Germinal center (tissue), 1 donor: ENCODE measurements around the gene IL1RN.
A peak's percentile ranks its signal among the peaks of the same experiment; 100 is the strongest.

Source experiments
- DNase-seq: peaks from one replicate; pipeline ENCODE4 v3.0.0; 2012; ENCODE audit warnings: mixed read lengths, low spot score

IL1RN gene

DNA sequence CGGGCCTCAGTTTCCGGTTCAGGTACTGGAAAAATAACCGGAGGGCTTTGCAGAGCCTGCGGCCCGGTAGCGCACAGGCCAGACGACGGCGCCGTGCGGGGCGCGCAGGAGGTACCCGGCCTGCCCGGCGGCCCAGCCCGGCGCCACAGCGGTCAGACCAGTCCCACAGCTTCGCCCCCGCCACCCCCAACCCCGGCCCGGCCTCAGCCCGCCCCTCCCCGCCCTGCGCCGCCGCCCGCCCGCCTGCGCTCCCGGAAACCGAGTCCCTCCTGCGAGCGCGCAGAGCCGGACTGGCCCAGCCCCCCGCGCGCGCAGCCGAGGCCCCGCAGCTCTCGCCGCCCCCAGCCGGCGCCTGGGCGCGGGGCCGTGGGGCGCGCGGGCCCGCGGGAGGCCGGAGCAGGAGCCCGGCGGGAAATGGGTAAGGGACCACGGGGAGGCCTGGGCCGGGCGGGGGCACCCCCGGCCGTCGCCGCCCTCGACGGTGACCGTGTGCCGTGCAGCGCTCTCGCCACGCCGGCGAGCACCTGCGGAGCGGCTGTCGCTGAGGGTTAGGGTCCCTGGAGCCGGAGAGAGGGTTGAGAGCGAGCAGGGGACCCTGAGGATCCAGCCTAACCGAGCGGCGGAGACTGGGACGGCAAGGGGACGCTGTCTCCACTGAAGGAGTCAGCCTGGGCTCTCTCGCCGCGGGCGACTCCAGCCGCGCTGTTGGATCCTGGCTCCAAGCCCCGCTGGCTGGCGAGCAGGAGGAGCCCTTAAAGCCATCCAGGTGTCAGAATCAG, 29.9 kb downstream of the IL1RN start:
- peak; percentile 57 for DNase-seq

DNA sequence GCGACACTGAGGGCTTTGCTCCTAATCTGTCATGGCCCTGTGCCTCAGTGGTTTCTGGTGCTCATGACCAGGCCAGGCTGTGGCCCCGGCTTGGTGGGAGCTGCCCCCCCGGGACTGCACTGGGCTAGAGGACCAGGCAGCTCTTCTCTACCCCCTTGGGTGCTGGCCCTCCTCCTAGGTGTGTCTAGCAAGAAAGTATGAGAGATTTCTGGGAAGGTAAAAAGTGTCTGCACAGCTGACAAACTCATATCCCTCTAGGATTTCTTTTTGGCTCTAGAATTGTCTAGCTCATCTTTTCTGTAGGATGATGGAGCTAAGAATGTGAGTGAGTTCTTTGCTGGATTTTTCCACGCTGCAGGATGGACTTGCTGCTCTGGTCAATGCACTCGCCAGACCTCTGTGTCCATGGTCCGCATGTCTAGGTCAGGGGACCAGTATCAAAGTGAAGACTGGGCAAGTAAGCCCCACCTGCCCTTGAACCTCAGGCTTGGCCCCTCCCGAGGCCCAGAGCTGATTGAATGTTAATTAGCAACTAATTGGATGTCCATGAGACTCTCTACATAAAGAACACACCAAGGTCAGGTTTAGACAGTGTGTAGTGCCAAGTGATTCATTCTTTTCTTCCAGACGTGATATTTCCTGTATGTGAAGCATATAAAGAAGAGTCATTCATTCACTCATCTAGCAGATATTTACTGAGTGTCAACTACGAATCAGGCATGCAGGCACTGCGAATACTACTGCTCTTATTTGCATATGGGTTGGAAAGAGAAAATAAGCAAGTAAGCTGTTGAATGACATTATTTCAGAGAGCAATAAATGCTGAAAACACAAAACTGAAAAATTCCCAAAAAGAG, 30.7 kb downstream of the IL1RN start:
- DNase-seq, result no peak

DNA sequence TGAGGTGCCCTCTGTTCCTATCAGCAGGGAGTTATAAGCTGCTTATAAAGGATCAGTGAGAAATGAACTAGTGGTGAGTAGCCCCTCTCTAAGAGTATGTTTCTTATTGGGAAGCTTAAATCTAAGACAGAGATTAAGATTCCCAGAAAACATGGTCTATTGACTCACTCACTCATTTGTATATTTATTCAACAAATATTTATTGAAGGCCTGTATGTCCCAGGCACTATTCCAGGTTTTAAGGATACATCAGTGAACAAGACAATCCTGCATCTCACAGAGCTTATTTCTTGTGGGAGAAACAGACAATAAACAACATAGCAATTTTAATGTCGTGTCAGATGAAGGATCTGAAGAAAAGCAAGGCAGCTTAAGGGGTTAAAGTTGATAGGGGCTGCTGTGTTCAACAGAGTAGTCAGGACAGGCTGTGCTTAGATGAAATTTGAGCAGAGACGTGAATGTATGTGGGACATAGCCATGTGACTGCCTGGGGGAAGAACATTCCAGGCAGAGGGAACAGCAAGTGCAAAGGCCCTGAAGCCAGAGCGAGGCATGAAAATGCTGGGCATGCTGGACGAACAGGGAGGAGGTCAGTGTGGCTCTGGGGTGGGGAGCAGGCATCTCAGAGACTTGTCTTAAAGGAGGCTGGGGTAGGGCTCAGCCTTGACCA, 31.6 kb downstream of the IL1RN start:
- no peak for DNase-seq

DNA sequence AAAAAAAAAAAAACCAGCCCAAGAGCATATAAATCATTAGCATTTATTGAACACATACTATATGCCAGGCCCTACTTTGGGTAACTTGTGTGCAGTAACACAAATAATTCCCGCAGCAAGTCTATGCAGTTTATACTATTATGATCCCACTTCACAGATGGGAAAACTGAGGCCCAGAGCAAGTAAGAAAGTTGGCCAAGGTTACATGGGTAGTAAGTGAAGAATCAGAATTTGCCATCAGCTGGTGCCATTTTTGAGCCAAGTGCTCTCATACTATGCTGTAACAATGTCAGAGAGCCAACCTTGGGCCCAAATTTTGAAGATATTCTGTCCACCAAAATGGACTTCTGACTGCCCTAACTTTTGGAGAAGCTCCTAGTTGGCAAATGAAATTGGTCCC, 32.9 kb downstream of the IL1RN start:
- no peak for DNase-seq

DNA sequence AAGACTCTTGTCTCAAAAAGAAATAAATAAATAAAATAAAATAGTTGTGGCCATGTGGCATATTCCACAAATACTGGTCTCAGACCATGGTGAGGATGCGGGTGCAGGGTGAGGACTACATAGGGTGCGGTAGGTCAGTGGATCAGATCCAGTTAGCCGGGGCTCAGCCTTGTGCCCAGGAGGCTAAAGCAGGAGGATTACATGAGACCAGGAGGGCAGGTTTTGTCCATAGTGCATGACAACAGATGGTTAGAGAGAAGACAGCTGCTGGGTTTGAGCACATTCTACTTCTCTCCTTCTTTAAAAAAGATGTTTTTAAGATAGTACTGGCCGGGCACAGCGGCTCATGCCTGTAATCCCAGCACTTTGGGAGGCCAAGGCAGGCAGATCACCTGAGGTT, 33.6 kb downstream of the IL1RN start:
- no peak for DNase-seq

DNA sequence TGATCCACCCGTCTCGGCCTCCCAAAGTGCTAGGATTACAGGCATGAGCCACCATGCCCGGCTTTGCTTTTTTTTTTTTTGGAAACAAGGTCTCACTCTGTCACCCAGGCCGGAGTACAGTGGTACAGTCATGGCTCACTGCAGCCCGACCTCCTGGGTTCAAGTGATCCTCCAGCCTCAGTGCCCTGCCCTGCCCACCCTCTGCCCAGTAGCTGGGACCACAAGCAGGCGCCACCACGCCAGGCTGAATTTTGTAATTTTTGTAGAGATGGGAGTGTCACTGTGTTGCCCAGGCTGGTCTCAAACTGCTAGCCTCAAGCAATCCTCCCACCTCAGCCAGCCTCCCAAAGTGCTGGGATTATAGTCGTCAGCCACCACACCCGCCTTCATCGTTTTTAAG, 34.8 kb downstream of the IL1RN start:
- no peak for DNase-seq

DNA sequence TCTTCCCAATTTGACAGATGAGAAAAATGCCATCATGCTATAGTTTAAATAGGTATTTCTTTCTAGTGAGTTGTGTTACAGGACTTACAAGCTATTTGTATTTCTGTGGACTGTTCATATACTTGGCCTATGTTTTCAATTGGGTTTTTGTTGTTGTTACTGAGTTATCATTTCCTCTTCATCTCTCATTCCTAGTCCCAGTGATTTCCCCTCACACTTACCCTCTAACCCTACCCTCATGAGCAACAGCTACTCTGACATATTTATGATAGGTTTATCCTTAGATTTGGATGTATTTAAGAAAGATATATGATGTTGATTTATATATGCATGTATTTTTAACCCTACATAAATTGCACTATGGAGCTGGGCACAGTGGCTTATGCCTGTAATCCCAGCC, 35.5 kb downstream of the IL1RN start:
- DNase-seq, result no peak

DNA sequence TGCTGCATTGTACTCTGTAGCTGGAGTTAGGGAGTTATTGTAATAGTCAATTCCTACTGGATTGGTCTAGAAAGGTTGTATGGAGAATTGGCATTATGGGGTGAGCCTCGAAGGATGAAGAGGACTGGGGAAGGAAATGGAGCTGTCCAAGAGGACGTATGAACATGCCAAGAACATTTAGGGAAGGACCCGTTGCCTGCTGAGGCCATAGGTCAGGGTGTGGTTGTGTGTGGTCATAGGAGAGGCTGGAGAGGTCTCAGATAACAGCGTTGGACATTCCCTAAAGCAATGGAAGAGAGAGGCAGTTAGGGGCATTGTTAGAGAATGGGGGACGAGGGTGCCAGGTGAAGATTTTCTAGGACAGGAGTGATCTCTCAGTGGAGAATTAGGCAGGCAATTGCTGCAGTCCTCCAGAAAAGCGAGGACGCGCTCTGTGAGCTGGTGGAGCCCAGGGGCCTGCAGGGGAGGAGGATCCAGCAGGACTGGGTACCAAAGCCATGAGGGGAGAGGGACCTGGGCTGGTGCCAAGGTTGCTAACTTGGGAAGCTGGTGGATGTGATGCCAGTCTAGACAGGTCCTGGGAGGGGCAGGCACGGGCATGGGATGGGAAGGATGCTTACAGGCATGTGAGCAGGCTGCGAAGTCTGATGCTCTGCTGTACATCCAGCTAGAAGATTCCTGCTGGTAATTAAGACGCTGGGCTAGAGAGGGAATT, 37.0 kb downstream of the IL1RN start:
- DNase-seq, result no peak

DNA sequence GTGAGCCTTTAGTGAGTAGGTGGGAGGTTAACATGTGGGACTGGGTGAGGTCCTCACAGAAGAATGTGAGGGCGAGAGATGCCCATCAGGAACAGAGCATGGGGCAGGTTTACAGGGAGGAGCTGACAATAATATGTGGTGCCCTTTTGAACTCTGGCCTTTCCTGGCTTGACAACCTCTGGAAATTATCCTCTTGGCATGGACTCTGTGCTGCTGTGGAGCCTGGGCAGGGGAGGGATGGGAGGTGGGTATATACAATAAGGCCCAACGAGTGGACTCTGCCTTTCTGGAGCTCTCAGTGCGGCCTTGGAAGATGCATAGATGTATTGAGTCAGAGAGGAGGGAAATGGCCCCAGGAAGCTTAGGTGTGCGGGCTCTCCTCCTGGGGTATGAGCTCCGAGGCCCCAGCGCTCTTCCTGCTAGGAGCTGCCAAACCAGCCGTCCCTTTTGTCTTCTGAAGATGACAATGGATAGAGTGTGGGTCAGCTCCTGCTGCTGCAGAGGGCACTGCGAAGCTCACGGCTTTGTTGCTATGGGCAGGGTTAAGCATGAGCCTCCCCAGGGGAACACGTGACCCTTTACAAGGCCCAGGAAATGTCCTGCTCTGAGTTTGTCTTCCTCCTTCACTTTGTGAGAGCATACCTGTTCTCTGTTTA, 37.7 kb downstream of the IL1RN start:
- no peak for DNase-seq

DNA sequence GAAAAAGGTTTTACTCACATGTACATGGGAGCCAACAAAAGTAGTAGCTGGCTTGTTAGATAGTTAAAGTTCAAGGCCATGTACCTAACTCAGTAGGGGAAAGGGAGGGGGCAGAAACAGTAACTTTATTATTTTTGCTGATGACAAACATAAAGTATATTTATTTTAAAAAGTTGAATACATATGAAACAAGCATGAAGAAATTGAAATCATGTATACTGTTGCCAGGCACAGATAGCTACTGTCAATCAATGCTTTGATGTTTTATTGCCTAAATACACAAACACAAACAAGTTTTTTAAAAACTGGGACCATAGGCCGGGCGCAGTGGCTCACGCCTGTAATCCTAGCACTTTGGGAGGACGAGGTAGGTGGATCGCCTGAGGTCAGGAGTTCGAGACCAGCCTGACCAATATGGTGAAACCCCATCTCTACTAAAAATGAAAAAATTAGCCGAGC, 38.8 kb downstream of the IL1RN start:
- no peak for DNase-seq

DNA sequence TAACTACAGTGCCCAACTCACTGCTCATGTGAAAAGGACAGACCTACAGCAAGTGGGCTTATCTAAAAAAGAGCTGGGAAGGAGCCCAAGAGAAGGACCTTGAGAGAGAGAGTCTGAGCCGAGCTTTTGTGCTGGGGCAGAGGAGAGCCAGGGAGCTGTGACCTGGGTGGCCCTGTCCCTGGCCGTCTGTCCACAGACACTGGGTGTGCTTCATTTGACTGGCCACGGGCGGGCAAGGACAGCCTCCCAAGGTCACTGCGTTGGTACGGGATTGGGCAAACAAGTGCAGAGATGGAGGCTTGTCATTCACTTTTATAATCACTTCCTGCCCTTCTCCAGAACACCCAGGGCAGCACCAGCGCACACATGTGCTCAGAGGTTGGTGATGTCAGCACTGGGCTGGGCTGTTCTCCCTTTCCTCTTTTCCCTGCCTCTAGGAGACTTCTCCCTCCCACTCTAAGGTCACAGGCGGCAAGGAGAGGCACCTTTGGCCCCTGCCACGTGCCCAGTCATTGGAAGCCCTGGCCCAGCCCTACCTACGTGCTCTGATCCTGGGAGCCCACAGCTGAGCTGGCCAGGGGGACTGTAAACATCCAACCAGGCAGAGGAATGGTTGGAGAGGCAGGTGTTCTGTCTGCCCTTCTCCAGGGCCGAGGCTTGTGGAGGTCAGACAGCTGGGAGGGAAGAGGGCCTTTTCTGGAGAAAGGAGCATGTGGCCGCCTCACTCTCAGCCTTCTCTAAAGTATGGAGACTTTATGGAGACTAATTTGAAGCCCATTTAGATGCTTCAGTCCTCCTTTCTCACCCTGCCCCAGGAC, 39.9 kb downstream of the IL1RN start:
- DNase-seq, result no peak

DNA sequence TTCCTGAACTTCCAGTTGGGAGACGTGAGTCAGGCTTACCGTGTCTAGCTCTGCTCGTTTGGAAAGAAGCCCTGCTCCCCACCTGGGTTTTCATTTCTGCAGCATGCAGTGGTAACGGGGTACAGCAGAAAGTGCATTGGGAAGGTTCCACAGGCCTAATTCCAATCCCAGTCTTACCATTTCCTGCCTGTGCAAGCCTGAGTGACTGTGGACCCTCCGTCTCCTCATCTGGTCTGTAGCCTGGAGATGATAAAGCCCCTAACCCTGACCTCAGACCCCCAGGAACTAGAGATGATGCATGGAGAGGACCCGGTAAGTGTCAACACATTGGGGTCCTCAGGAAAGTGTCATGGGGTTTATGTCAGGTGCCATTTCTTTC, 40.6 kb downstream of the IL1RN start:
- DNase-seq, result no peak

DNA sequence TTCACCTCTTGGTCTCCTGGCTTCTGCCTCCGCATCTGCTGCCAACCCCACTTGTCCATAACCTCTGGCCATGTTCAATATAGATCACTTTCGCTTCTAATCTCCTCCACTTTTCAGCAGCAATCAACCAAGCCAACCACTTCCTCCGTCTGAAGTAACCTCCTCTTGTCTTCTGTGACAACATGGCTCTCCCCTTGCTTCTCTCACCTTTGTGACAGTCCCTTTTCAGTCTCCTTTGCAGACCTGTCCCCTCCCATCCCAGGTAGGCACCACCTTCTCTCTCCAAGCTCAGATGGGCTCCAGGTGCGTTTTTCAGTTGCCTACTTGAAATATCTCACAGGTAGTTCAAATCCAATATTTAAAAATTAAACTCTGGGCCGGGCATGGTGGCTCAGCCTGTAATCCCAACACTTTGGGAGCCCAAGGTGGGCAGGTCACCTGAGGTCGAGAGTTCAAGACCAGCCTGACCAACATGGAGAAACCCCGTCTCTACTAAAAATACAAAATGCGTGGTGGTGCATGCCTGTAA, 41.7 kb downstream of the IL1RN start:
- no peak for DNase-seq

DNA sequence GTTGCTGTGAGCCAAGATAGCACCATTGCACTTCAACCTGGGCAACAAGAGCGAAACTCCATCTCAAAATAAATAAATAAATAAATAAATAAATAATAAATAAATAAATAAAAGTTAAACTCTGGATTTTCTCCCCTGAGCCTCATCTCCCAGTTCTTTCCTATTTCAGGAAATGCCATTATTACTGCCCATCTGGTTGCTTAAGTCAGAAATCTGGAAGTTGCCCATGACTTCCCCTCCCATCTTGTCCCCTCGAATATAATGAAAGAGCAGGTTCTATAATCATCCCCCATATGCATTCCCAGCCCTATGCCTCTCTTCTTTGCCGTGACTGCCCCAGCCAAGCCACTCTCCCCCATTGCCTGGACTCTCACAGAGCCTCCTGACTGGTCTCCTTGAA, 42.2 kb downstream of the IL1RN start:
- no peak for DNase-seq

DNA sequence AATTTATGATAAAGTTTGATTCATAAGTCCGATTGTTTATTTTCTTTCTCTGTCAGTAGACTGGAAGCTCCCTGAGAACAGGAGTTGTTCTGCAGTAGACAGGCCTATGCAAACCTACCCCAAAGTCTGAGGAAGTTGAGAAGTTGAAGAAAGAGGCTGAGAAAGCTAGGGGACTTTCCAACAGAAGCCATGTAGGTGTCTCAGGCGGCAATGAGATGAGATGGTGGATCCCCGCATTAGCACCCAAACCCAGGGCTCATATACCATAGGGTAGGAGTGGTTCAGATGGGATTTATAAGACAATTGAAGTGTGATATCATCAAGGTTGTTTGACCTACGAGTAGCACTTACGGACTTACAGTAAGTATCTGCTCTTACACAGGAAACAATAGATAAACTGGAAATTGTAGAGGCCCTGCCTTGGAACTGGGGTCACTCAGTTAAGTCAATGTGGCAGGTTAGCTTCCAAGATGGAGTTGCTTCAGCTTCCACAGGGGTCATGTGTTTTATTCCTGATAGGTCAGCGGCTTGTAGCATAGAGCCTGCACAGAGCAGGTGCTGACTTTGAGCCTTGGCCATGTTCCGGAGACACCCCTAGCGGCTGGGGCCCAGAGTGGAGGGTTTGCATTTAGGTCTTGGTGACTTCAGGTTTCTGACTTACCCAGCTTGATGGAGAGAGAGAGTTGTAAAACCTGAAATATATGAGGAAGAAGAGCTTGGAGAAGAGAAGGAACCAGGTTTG, 44.1 kb downstream of the IL1RN start:
- DNase-seq, result no peak

DNA sequence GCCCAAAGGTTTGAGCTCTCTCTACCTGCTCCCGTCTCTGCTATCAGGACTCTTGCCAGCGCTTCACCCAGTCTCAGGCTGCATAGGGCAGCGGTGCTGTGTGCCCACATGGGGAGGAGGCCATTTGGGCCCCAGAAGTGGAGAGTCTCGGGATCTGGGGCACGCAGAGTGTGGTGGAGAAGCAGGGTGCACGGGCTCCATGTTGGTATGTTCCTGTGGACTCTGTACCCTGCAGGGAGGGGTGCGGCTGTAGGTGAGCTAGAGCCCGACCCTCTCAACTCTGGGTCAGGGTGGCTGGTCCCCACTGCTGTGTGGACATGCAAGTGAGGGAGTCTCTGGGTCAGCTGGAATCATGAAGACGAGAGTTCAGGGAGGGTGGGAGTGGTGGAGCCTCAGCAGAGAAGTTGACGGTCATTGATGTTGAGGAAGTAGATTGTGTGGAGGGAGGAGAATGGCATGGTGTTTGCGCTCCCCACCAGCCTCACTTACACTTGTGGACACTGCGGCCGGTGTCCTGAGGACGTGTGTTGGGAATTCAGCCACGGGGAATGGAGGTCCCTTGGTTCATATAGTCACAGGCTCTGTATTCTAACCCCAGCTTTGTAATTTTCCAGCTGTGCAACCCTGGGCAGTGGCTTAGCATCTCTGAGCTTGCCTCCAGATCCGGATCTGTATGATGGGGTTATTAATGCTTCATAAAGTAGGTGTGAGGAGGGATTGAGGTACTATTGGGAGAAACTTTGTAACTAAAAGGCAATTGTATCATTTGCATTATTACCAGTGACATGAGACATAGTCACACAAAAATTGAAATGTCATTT, 45.5 kb downstream of the IL1RN start:
- DNase-seq, result no peak

DNA sequence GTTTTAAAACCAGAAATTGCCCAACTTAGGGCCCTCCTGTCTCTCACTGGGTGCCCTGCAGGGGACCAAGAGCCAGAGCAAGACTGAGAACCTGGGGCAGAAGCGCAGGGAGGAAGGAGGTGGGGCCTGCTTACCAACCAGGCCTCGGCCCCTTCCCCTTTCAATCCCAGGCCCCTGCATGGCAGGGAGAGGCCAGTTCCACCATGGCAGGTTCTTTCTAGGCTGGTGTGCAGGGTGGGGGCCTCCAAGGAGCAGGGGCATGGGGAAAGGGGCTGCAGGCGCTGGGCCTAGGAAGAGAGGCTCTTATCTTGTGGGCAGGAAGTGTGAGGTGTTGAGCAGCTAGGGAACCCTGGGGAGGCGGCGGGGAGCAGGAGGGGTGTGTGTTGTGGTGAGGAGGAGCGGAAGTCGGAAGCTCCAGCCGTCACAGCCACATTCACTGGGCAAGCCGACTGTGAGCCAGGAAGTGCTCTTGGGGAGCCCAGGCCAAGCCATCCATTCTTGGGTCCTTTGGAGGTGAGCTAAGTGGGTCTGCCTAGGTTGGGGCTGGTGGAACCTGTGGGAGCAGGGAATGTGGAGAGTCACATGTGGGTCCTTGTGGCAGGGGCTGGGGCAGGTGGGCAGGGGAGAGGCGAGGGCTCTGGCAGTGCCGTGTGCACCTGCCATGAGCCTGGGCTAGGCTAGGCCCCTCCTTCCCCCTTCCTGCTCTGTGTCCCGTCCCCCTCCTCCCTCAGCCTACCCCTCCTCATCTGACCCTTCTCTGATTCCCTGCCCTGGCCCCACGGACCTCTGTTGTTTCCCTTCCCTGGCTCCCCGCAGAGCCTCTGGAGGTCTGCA, 46.4 kb downstream of the IL1RN start, which contains the start of gene PSD4:
TSS of gene PSD4 (plus strand) at position 430 of the 834 bp plus-strand sequence. CDS start 8,486 bp downstream, outside the sequence.
- peak; percentile 85 for DNase-seq

DNA sequence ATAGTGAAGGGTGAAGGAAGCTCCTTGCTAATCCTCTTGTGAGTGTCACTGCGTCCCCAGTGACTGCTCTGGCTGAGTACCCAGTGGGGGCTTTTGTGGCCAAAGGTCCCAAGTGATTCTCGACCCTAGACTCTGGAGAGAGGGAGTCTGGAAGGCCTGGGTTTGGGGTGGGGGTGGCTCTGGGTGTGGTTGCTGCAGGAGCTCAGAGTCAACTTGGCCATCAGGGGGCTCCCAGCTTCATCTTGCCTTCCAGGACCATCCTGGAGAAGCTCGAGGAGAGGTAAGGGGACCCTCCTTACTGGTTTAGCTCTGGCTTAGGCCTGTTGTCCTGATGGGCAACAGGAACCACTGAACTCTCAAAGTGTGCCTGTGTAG, 47.0 kb downstream of the IL1RN start:
- peak; percentile 35 for DNase-seq
